ENCODE data around the gene DIS3L2.

The DIS3L2 gene

DNA sequence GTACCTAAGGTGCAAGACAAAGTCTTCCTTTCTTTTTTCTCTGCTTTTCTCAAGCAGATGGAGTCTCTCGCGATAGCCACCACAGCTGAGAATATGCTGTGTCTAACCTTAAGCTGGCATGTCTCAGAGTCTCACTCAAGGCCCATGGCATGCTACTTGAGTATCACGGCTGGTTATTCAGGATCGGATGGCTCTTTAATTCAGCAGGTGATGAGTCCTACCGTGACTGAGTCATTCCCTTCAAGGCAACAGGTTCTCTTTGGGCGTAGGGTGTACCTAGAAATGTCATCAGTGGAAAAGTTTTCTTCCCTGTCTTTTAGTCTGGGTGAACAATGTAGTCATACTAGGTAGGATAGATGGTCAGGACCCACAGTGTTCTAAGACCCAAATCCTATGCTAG, 136.2 kb downstream of the DIS3L2 start:
- ATAC-seq, result no peak

DNA sequence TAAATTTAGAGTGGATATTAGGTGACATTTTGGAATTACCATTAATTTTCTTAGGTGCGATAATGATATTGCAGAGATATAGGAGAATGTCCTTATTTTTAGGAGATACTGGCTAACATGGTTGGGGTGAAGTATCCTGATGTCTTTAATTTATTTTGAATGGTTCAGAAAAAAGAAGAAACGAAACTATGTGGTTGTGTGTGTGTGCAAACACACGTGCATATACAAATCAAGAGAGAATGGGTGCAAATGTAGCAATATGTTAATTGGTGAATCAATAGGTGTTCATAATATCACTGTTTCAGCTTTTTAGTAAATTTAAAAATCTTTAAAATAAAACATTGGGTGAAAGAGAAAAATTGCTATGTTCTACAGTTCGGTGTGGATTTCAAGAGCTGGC, 140.9 kb downstream of the DIS3L2 start:
- ATAC-seq, result no peak
- TF ChIP-seq ZFP30 (CRISPR knock-in tag; IDR thresholded peaks at IDR 0.05), result no peak
- TF ChIP-seq BACH2 (CRISPR knock-in tag; IDR thresholded peaks at IDR 0.05; ENCODE audit: borderline replicate concordance), result no peak
- TF ChIP-seq, protein P1, sequence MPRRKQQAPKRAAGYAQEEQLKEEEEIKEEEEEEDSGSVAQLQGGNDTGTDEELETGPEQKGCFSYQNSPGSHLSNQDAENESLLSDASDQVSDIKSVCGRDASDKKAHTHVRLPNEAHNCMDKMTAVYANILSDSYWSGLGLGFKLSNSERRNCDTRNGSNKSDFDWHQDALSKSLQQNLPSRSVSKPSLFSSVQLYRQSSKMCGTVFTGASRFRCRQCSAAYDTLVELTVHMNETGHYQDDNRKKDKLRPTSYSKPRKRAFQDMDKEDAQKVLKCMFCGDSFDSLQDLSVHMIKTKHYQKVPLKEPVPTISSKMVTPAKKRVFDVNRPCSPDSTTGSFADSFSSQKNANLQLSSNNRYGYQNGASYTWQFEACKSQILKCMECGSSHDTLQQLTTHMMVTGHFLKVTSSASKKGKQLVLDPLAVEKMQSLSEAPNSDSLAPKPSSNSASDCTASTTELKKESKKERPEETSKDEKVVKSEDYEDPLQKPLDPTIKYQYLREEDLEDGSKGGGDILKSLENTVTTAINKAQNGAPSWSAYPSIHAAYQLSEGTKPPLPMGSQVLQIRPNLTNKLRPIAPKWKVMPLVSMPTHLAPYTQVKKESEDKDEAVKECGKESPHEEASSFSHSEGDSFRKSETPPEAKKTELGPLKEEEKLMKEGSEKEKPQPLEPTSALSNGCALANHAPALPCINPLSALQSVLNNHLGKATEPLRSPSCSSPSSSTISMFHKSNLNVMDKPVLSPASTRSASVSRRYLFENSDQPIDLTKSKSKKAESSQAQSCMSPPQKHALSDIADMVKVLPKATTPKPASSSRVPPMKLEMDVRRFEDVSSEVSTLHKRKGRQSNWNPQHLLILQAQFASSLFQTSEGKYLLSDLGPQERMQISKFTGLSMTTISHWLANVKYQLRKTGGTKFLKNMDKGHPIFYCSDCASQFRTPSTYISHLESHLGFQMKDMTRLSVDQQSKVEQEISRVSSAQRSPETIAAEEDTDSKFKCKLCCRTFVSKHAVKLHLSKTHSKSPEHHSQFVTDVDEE (CRISPR knock-in tag; IDR thresholded peaks at IDR 0.05), result no peak
- TF ChIP-seq, protein P2, sequence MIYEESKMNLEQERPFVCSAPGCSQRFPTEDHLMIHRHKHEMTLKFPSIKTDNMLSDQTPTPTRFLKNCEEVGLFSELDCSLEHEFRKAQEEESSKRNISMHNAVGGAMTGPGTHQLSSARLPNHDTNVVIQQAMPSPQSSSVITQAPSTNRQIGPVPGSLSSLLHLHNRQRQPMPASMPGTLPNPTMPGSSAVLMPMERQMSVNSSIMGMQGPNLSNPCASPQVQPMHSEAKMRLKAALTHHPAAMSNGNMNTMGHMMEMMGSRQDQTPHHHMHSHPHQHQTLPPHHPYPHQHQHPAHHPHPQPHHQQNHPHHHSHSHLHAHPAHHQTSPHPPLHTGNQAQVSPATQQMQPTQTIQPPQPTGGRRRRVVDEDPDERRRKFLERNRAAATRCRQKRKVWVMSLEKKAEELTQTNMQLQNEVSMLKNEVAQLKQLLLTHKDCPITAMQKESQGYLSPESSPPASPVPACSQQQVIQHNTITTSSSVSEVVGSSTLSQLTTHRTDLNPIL (CRISPR knock-in tag; IDR thresholded peaks at IDR 0.05; ENCODE audit: low read depth), result no peak
- TF ChIP-seq ARNTL (CRISPR knock-in tag; IDR thresholded peaks at IDR 0.05; ENCODE audit: borderline replicate concordance, low read depth), result no peak
- TF ChIP-seq, protein P3, sequence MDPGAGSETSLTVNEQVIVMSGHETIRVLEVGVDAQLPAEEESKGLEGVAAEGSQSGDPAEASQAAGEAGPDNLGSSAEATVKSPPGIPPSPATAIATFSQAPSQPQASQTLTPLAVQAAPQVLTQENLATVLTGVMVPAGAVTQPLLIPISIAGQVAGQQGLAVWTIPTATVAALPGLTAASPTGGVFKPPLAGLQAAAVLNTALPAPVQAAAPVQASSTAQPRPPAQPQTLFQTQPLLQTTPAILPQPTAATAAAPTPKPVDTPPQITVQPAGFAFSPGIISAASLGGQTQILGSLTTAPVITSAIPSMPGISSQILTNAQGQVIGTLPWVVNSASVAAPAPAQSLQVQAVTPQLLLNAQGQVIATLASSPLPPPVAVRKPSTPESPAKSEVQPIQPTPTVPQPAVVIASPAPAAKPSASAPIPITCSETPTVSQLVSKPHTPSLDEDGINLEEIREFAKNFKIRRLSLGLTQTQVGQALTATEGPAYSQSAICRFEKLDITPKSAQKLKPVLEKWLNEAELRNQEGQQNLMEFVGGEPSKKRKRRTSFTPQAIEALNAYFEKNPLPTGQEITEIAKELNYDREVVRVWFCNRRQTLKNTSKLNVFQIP (CRISPR knock-in tag; IDR thresholded peaks at IDR 0.05; ENCODE audit: borderline replicate concordance, low read depth), result no peak
- no peak for TF ChIP-seq ZNF8 (CRISPR knock-in tag; IDR thresholded peaks at IDR 0.05)
- TF ChIP-seq TOX (CRISPR knock-in tag; IDR thresholded peaks at IDR 0.05; ENCODE audit: borderline replicate concordance), result no peak
- no peak for TF ChIP-seq ZFP3 (CRISPR knock-in tag; IDR thresholded peaks at IDR 0.05)
- TF ChIP-seq, protein P4, sequence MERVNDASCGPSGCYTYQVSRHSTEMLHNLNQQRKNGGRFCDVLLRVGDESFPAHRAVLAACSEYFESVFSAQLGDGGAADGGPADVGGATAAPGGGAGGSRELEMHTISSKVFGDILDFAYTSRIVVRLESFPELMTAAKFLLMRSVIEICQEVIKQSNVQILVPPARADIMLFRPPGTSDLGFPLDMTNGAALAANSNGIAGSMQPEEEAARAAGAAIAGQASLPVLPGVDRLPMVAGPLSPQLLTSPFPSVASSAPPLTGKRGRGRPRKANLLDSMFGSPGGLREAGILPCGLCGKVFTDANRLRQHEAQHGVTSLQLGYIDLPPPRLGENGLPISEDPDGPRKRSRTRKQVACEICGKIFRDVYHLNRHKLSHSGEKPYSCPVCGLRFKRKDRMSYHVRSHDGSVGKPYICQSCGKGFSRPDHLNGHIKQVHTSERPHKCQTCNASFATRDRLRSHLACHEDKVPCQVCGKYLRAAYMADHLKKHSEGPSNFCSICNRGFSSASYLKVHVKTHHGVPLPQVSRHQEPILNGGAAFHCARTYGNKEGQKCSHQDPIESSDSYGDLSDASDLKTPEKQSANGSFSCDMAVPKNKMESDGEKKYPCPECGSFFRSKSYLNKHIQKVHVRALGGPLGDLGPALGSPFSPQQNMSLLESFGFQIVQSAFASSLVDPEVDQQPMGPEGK (CRISPR knock-in tag; IDR thresholded peaks at IDR 0.05; ENCODE audit: borderline replicate concordance), result no peak
- TF ChIP-seq PPARA (CRISPR knock-in tag; IDR thresholded peaks at IDR 0.05; ENCODE audit: borderline replicate concordance), result no peak
- TF ChIP-seq RARB (CRISPR knock-in tag; IDR thresholded peaks at IDR 0.05), result no peak
- no peak for TF ChIP-seq ESRRG (CRISPR knock-in tag; IDR thresholded peaks at IDR 0.05)

More for the DNA sequence above, 136.2 kb downstream of the DIS3L2 start:
- TF ChIP-seq RARB (CRISPR knock-in tag; IDR thresholded peaks at IDR 0.05), result no peak
- TF ChIP-seq, protein P2 (CRISPR knock-in tag; IDR thresholded peaks at IDR 0.05; ENCODE audit: low read depth), result no peak
- no peak for TF ChIP-seq TOX (CRISPR knock-in tag; IDR thresholded peaks at IDR 0.05; ENCODE audit: borderline replicate concordance)
- TF ChIP-seq ZFP3 (CRISPR knock-in tag; IDR thresholded peaks at IDR 0.05), result no peak
- TF ChIP-seq PPARA (CRISPR knock-in tag; IDR thresholded peaks at IDR 0.05; ENCODE audit: borderline replicate concordance), result no peak
- TF ChIP-seq, protein P1 (CRISPR knock-in tag; IDR thresholded peaks at IDR 0.05), result no peak
- TF ChIP-seq BACH2 (CRISPR knock-in tag; IDR thresholded peaks at IDR 0.05; ENCODE audit: borderline replicate concordance), result no peak
- TF ChIP-seq CSDC2 (CRISPR knock-in tag; IDR thresholded peaks at IDR 0.05), result no peak
- no peak for TF ChIP-seq ZFP30 (CRISPR knock-in tag; IDR thresholded peaks at IDR 0.05)
- no peak for TF ChIP-seq SNAI2 (CRISPR knock-in tag; IDR thresholded peaks at IDR 0.05)
- TF ChIP-seq ZNF70 (CRISPR knock-in tag; IDR thresholded peaks at IDR 0.05), result no peak
- TF ChIP-seq, protein P3 (CRISPR knock-in tag; IDR thresholded peaks at IDR 0.05; ENCODE audit: borderline replicate concordance, low read depth), result no peak
- TF ChIP-seq ZC3H10 (CRISPR knock-in tag; IDR thresholded peaks at IDR 0.05), result no peak
- TF ChIP-seq ARNTL (CRISPR knock-in tag; IDR thresholded peaks at IDR 0.05; ENCODE audit: borderline replicate concordance, low read depth), result no peak
- TF ChIP-seq ZNF565 (CRISPR knock-in tag; conservative IDR thresholded peaks at IDR 0.05; ENCODE audit: low read depth), result no peak
- no peak for TF ChIP-seq GLIS3 (CRISPR knock-in tag; IDR thresholded peaks at IDR 0.05)
- TF ChIP-seq ZNF8 (CRISPR knock-in tag; IDR thresholded peaks at IDR 0.05), result no peak
- TF ChIP-seq, protein P4 (CRISPR knock-in tag; IDR thresholded peaks at IDR 0.05; ENCODE audit: borderline replicate concordance), result no peak
- no peak for TF ChIP-seq OSR1 (CRISPR knock-in tag; IDR thresholded peaks at IDR 0.05)
- TF ChIP-seq TCF4 (CRISPR knock-in tag; IDR thresholded peaks at IDR 0.05; ENCODE audit: borderline replicate concordance), result no peak

Measured in SK-N-SH treated with all-trans-retinoic acid at 6 μM for 48 hours (cell line).